Endothelial cell of umbilical vein (primary cell): Measurements from ENCODE around the gene TM7SF2. TPM values are rescaled to one million over a fixed set of nuclear protein-coding genes. Genes with fewer than 3 reads are reported as not detected.

Experiments
- BruUV-seq: library from RNA; stranded (reverse); fragments of 400-500 nt; replicated peaks from 2 replicates; lab custom pipeline; 2021; lab: Mats Ljungman, UMichigan
- CTCF ChIA-PET: fragments of 300-600, 350-600 bp; sonication (Branson Sonifier 250); formaldehyde crosslinking; loops from one replicate; lab custom pipeline; 2021; ENCODE audit warnings: antibody characterized with exemption, inconsistent platforms; lab: Charles Lee
- POLR2A ChIA-PET: fragments of 300-600, 350-600 bp; sonication (Branson Sonifier 250); formaldehyde crosslinking; loops from one replicate; lab custom pipeline; 2021; ENCODE audit warnings: antibody characterized with exemption, inconsistent platforms; lab: Charles Lee
- DNase-seq: peaks from one replicate; pipeline ENCODE4 v3.0.0-alpha.2; 2011; ENCODE audit warnings: low read depth, low spot score
- FAIRE-seq: peaks from 2 replicates; lab custom pipeline; 2011; peaks lifted over from hg19 to GRCh38; lab: Jason Lieb, UNC
- H2AFZ ChIP-seq: 2 replicates; pipeline ENCODE4 v1.6.0; 2012; ENCODE audit warnings: low read depth, low read length, control low read depth, inconsistent platforms
- H3K27ac ChIP-seq: 2 replicates; pipeline ENCODE4 v1.5.1; 2011; ENCODE audit warnings: low read depth, mild to moderate bottlenecking, control low read depth, low read length, moderate library complexity; ENCODE audit not compliant: insufficient read depth
- H3K27me3 ChIP-seq, 2 experiments: 2 replicates each; pipeline versions ENCODE4 v1.6.0 to v1.6.1; 2011; ENCODE audit warnings: low read length in 2 of 2, mixed read lengths in 1 of 2; ENCODE audit not compliant: control insufficient read depth in 2 of 2, insufficient read depth in 2 of 2
- H3K36me3 ChIP-seq, 2 experiments: 2 replicates in 1 of 2; 3 replicates in 1 of 2; pipeline ENCODE4 v1.5.1; 2011; ENCODE audit warnings: low read length in 2 of 2, mild to moderate bottlenecking in 1 of 2, moderate library complexity in 1 of 2; ENCODE audit not compliant: control insufficient read depth in 2 of 2, insufficient read depth in 2 of 2; ENCODE audit errors: extremely low read depth in 1 of 2
- H3K4me1 ChIP-seq: 3 replicates; pipeline ENCODE4 v1.5.1; 2011; ENCODE audit warnings: mild to moderate bottlenecking, low read length; ENCODE audit not compliant: control insufficient read depth, insufficient read depth; ENCODE audit errors: extremely low read depth
- H3K4me2 ChIP-seq: 2 replicates; pipeline ENCODE4 v1.6.1; 2011; ENCODE audit warnings: low read length, control low read depth, mixed read lengths; ENCODE audit not compliant: insufficient read depth
- H3K4me3 ChIP-seq, 3 experiments: fragments of 200-600 bp in 1 of 3; sonication (generic), shearing (Covaris generic) in 1 of 3; replicated peaks in 1 of 3; 2 replicates each; pipeline ENCODE4 v1.5.1; 2011 to 2016; ENCODE audit warnings: control low read depth in 3 of 3, low read length in 3 of 3, mild to moderate bottlenecking in 2 of 3, inconsistent platforms in 1 of 3, low read depth in 1 of 3, moderate library complexity in 1 of 3; ENCODE audit not compliant: insufficient read depth in 1 of 3
- H3K79me2 ChIP-seq: 2 replicates; pipeline ENCODE4 v1.6.0; 2012; ENCODE audit warnings: low read length, inconsistent platforms; ENCODE audit not compliant: control insufficient read depth, insufficient read depth
- H3K9ac ChIP-seq: replicated peaks from 2 replicates; pipeline ENCODE3; 2011; ENCODE audit warnings: low read length, control low read depth; ENCODE audit not compliant: insufficient read depth; ENCODE audit errors: extremely low read depth
- H3K9me1 ChIP-seq: replicated peaks from 3 replicates; pipeline ENCODE4 v1.6.0; 2011; ENCODE audit warnings: mild to moderate bottlenecking, low read length; ENCODE audit not compliant: control insufficient read depth, insufficient read depth; ENCODE audit errors: extremely low read depth
- H3K9me3 ChIP-seq: replicated peaks from 2 replicates; pipeline ENCODE4 v1.5.1; 2012; ENCODE audit warnings: low read length, inconsistent platforms; ENCODE audit not compliant: control insufficient read depth, insufficient read depth
- H4K20me1 ChIP-seq: replicated peaks from 2 replicates; pipeline ENCODE3; 2011; ENCODE audit warnings: mild to moderate bottlenecking, low read length; ENCODE audit not compliant: control insufficient read depth, insufficient read depth; ENCODE audit errors: extremely low read depth
- CTCF ChIP-seq, 2 donors: IDR thresholded peaks; 1 replicate in 1 of 2; 2 replicates in 1 of 2; pipeline ENCODE4 v1.5.1; 2011; ENCODE audit warnings: low read length in 2 of 2, mild to moderate bottlenecking in 2 of 2, moderate library complexity in 2 of 2, control low read depth in 1 of 2, inconsistent platforms in 1 of 2, low read depth in 1 of 2; ENCODE audit not compliant: insufficient read depth in 1 of 2; ENCODE audit errors: extremely low read depth in 1 of 2
- EZH2 ChIP-seq: IDR thresholded peaks from 2 replicates; pipeline ENCODE4 v1.6.1; 2012; ENCODE audit warnings: borderline replicate concordance, low read depth, mild to moderate bottlenecking, moderate library complexity, low read length, inconsistent platforms; ENCODE audit not compliant: severe bottlenecking
- FOS ChIP-seq: IDR thresholded peaks from 2 replicates; pipeline ENCODE4 v1.6.1; 2011; ENCODE audit warnings: mild to moderate bottlenecking, low read length, moderate library complexity, borderline replicate concordance; ENCODE audit not compliant: insufficient read depth
- GATA2 ChIP-seq: IDR thresholded peaks from 2 replicates; pipeline ENCODE4 v1.7.0; 2011; ENCODE audit warnings: low read depth, mild to moderate bottlenecking, moderate library complexity, mixed read lengths, low read length; ENCODE audit not compliant: insufficient read length, insufficient read depth
- JUN ChIP-seq: IDR thresholded peaks from 2 replicates; pipeline ENCODE4 v1.6.1; 2011; ENCODE audit warnings: borderline replicate concordance, low read depth; ENCODE audit not compliant: insufficient read length, insufficient read depth
- MYC ChIP-seq: IDR thresholded peaks from one replicate; pipeline ENCODE4 v1.6.1; 2011; ENCODE audit warnings: mild to moderate bottlenecking, low read depth, low read length
- POLR2A ChIP-seq: IDR thresholded peaks from 2 replicates; pipeline ENCODE4 v1.6.1; 2012; ENCODE audit warnings: low read depth, mild to moderate bottlenecking, control low read depth, low read length
- POLR2AphosphoS5 ChIP-seq: IDR thresholded peaks from 2 replicates; pipeline ENCODE4 v1.6.1; 2012; ENCODE audit warnings: low read depth, mild to moderate bottlenecking, control low read depth, low read length, moderate library complexity; ENCODE audit not compliant: insufficient read depth
- dilution Hi-C: fragments of 300-500 bp; cut with MboI; formaldehyde crosslinking; loops from one replicate; pipeline ENCODE4 v1.15.0; 2019; ENCODE audit warnings: low sequenced_read_pairs; ENCODE audit not compliant: extremely low pct_ligation_motif_present
- intact Hi-C: fragments of 100-400 bp; cut with micrococcal nuclease; formaldehyde crosslinking; loops from one replicate; pipeline ENCODE4 v1.10.0; 2022
- polyA plus RNA-seq, 4 experiments: library from polyadenylated mRNA; depleted of rRNA in 3 of 4; stranded (reverse) in 3 of 4; unstranded in 1 of 4; fragments of >200 nt; gene quantifications; 2 replicates each; pipeline versions ENCODE4 v1.2.1 to v1.2.3, GENCODE V29; 2011 to 2012; ENCODE audit warnings: missing spikeins in 1 of 4
- total RNA-seq: library from RNA; stranded (reverse); gene quantifications from 2 replicates; pipeline ENCODE4 v1.2.3, GENCODE V29; 2021
- TF ChIP-seq, protein P1 (sequence below): IDR thresholded peaks from 2 replicates; pipeline ENCODE4 v1.6.1; 2011; ENCODE audit not compliant: insufficient read depth, insufficient read length

The TM7SF2 gene
- total and polyA plus RNA-seq, 2 donors (not counting 3 experiments of a cell fraction or from before 2014, with no cell fraction given) = 11.6 to 47.1 TPM

- ChIA-PET POLR2A (interaction anchor here (0.7 kb wide), 1 partner anchor 14 kb away, joined by 3 read pairs; no protein-coding TSS in a partner anchor), CTCF (interaction anchor here (1.6 to 5.3 kb wide), 3 partner anchors 11 to 17 kb away, joined by 3 to 56 read pairs (median 22); partner anchors contain the start of genes TM7SF2 and ZNHIT2)
- Histone ChIP-seq H3K4me2 (no peak overlapping the region), H3K36me3 (peaks cover 0 to 2% of the 10 kb centered on the region in 2 experiments), H3K79me2 (peaks cover 16% of the 10 kb centered on the region), H3K27ac (no peak overlapping the region), H3K9me3 (no peaks in the 10 kb centered on the region), H3K9me1 (no peaks in the 10 kb centered on the region), H3K27me3 (no peaks in the 10 kb centered on the region), H3K9ac (no peak overlapping the region), H3K4me3 (no peak overlapping the region), H2AFZ (no peak overlapping the region), H3K4me1 (peaks cover 7% of the 10 kb centered on the region), H4K20me1 (no peaks in the 10 kb centered on the region)
- FAIRE-seq (no peak), DNase-seq (no peak)
- TF ChIP-seq EZH2 (no peak), FOS (no peak), CTCF (IDR thresholded peaks at IDR 0.05; ENCODE audit: extremely low read depth in 1 of 2, insufficient read depth in 1 of 2, low read depth in 1 of 2, low read length in 2 of 2) (no peak), JUN (no peak), POLR2A (no peak), GATA2 (no peak), POLR2AphosphoS5 (no peak), MYC (no peak)
- TF ChIP-seq, protein P1, sequence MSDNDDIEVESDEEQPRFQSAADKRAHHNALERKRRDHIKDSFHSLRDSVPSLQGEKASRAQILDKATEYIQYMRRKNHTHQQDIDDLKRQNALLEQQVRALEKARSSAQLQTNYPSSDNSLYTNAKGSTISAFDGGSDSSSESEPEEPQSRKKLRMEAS = no peak
- intact Hi-C loops (no loop called here), dilution Hi-C loops (no loop called here)
- no TSS peak for BruUV-seq
These were observed 10.9 kb upstream of the TM7SF2 start for GRCh38 chr11:65100674-65101350.
